ENCODE data around the gene LRRC10B. TPM values are rescaled to one million over a fixed set of nuclear protein-coding genes. Genes with fewer than 3 reads are reported as not detected.

The LRRC10B gene
- total RNA-seq, 3 donors from 2014 or later, result 0.72 to 1.7 (median 0.89) TPM

- Histone ChIP-seq H3K9me3 (no peaks in the 10 kb centered on the region), H3K36me3 (ENCODE audit: low read depth) (no peaks in the 10 kb centered on the region), H3K4me3 (no peak overlapping the region), H3K4me1 (ENCODE audit: low read depth) (no peaks in the 10 kb centered on the region)
- no peak for DNase-seq
- no peak for TF ChIP-seq CTCF (IDR thresholded peaks at IDR 0.05)
- peak; percentile 64 for ATAC-seq
- intact Hi-C loops (cut with DNase I, micrococcal nuclease), result no loop called here
Observed at GRCh38 chr11:61543606-61544306, 35.2 kb downstream of the LRRC10B start.

GRCh38 chr11:61544466-61544865 lies 35.9 kb downstream of the LRRC10B start:
- Histone ChIP-seq H3K9me3 (no peaks in the 10 kb centered on the region), H3K4me3 (no peak overlapping the region), H3K4me1 (ENCODE audit: low read depth) (no peaks in the 10 kb centered on the region), H3K36me3 (ENCODE audit: low read depth) (no peaks in the 10 kb centered on the region)
- intact Hi-C loops (cut with DNase I, micrococcal nuclease), result no loop called here
- TF ChIP-seq CTCF (IDR thresholded peaks at IDR 0.05), result no peak
- ATAC-seq, result no peak
- DNase-seq, result no peak

- Histone ChIP-seq H3K36me3 (ENCODE audit: low read depth) (no peaks in the 10 kb centered on the region), H3K4me3 (no peak overlapping the region), H3K4me1 (ENCODE audit: low read depth) (no peaks in the 10 kb centered on the region), H3K9me3 (no peaks in the 10 kb centered on the region)
- TF ChIP-seq CTCF (IDR thresholded peaks at IDR 0.05), result no peak
- intact Hi-C loops (cut with DNase I, micrococcal nuclease), result no loop called here
- ATAC-seq, result peak; percentile 20
- no peak for DNase-seq
Observed at GRCh38 chr11:61545341-61545740, 36.8 kb downstream of the LRRC10B start.

DNA sequence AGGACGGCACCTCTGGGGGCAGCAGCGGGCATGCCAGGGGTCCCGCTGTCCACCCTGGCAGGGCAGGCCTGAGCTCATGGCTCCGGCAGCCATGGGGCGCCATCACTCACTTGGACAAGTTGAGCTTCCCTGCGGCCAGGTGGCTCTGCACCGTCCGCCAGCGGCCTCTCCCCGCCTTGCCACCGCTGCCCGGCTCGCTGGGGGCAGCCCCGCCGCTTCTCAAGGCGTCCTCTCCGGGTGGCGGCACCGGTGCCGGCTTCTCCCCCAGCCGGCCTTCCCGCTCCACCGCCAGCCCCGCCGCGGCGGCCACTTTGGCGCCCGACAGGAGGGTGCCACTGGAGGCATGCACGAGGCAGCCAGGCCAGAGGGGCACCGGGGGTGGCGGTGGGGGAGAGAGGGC lies 37.4 kb downstream of the LRRC10B start:
- intact Hi-C loops (cut with DNase I, micrococcal nuclease), result no loop called here
- no peak for ATAC-seq
- Histone ChIP-seq H3K36me3 (ENCODE audit: low read depth) (no peaks in the 10 kb centered on the region), H3K4me3 (no peak overlapping the region), H3K4me1 (ENCODE audit: low read depth) (no peaks in the 10 kb centered on the region), H3K9me3 (no peaks in the 10 kb centered on the region)
- DNase-seq, result no peak
- no peak for TF ChIP-seq CTCF (IDR thresholded peaks at IDR 0.05)

GRCh38 chr11:61546663-61547062 lies 38.1 kb downstream of the LRRC10B start:
- ATAC-seq, result no peak
- H3K36me3 ChIP-seq (ENCODE audit: low read depth), result no peaks in the 10 kb centered on the region
- TF ChIP-seq CTCF (IDR thresholded peaks at IDR 0.05), result no peak
- no peaks in the 10 kb centered on the region for H3K4me1 ChIP-seq (ENCODE audit: low read depth)
- H3K9me3 ChIP-seq, result no peaks in the 10 kb centered on the region
- no peak overlapping the region for H3K4me3 ChIP-seq
- no peak for DNase-seq
- intact Hi-C loops (cut with DNase I, micrococcal nuclease), result no loop called here

DNA sequence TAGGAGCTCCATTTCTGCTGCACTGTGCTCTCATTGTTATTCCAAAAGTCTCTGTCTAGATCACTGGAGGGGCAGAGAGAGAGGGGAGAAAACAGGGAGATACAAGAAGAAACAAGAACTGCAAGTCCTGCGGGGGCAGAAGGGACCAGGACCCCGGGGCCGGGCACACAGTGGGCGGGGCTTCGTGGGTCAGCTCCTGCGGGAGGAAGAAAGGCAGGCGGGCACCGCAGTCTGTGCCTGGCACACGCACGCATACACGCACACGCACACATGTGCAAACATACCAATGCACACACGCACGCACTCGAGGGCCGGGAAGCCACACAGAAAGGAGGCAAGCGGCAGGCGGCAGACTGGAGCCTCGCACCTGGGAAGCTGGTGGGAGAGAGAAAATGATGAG lies 38.7 kb downstream of the LRRC10B start:
- intact Hi-C loops (cut with DNase I, micrococcal nuclease), result no loop called here
- ATAC-seq (no peak), DNase-seq (no peak)
- no peaks in the 10 kb centered on the region for H3K9me3 ChIP-seq
- TF ChIP-seq CTCF (IDR thresholded peaks at IDR 0.05), result no peak
- H3K4me1 ChIP-seq (ENCODE audit: low read depth), result no peaks in the 10 kb centered on the region
- no peak overlapping the region for H3K4me3 ChIP-seq
- H3K36me3 ChIP-seq (ENCODE audit: low read depth), result no peaks in the 10 kb centered on the region
